Colonic mucosa (tissue), 4 donors: Measurements from ENCODE around the gene SLC19A1. TPM values are rescaled to one million over a fixed set of nuclear protein-coding genes. Genes with fewer than 3 reads are reported as not detected.
"Not testable (repeated sequence)": the region's sequence is repeated elsewhere in the genome, so short reads cannot be mapped to it uniquely, and the experiment has no call there.

Experiments
- DNase-seq: peaks from one replicate; pipeline ENCODE4 v3.0.0-alpha.2; 2020
- H3K27ac ChIP-seq: fragments of 200-600 bp; one replicate; pipeline ENCODE4 v1.8.0; 2021
- H3K27me3 ChIP-seq: fragments of 200-600 bp; one replicate; pipeline ENCODE4 v1.8.0; 2021
- H3K36me3 ChIP-seq: fragments of 200-600 bp; one replicate; pipeline ENCODE4 v1.8.0; 2021
- H3K4me1 ChIP-seq: fragments of 200-600 bp; one replicate; pipeline ENCODE4 v1.8.0; 2021; ENCODE audit warnings: mild to moderate bottlenecking
- H3K4me3 ChIP-seq: fragments of 200-600 bp; one replicate; pipeline ENCODE4 v1.8.0; 2021
- H3K9ac ChIP-seq, 2 donors: one replicate each; pipeline ENCODE4 v1.7.0; 2013; ENCODE audit warnings: control low read depth in 2 of 2, low read depth in 2 of 2, low read length in 2 of 2
- H3K9me3 ChIP-seq: fragments of 200-600 bp; one replicate; pipeline ENCODE4 v1.8.0; 2021
- intact Hi-C: fragments of 100-400 bp; cut with DNase I; formaldehyde crosslinking; loops from one replicate; pipeline ENCODE4 v1.14.1; 2022
- total RNA-seq, 2 donors: library from RNA; stranded (reverse); fragmentation: NEBNext Ultra II Directional in 1 of 2; extraction: Animal tissue kit (Norgen Biotek cat#: 25700) in 1 of 2; gene quantifications; one replicate each; pipeline ENCODE4 v1.2.1, GENCODE V29; 2021
- TF ChIP-seq, protein P1 (sequence below): fragments of 200-600 bp; IDR thresholded peaks from one replicate; pipeline ENCODE4 v1.8.0; 2022; ENCODE audit warnings: antibody characterized with exemption, mild to moderate bottlenecking
- donor health status: healthy.
- donor health status: DM: no; HTN: no; CAD: no.
- donor health status: DM: no; HTN: no; CAD: no.

Gene SLC19A1
- total RNA-seq, 2 donors from 2014 or later = 10.7 to 25.3 TPM

- intact Hi-C loops = no loop called here
- DNase-seq = no peak
- Histone ChIP-seq H3K27ac (no peak overlapping the region), H3K36me3 (no peaks in the 10 kb centered on the region), H3K4me1 (peaks cover 22% of the 10 kb centered on the region), H3K9ac (no peak overlapping the region), H3K9me3 (no peaks in the 10 kb centered on the region), H3K4me3 (no peak overlapping the region), H3K27me3 (no peaks in the 10 kb centered on the region)
- TF ChIP-seq, protein P1, sequence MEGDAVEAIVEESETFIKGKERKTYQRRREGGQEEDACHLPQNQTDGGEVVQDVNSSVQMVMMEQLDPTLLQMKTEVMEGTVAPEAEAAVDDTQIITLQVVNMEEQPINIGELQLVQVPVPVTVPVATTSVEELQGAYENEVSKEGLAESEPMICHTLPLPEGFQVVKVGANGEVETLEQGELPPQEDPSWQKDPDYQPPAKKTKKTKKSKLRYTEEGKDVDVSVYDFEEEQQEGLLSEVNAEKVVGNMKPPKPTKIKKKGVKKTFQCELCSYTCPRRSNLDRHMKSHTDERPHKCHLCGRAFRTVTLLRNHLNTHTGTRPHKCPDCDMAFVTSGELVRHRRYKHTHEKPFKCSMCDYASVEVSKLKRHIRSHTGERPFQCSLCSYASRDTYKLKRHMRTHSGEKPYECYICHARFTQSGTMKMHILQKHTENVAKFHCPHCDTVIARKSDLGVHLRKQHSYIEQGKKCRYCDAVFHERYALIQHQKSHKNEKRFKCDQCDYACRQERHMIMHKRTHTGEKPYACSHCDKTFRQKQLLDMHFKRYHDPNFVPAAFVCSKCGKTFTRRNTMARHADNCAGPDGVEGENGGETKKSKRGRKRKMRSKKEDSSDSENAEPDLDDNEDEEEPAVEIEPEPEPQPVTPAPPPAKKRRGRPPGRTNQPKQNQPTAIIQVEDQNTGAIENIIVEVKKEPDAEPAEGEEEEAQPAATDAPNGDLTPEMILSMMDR = no peak
These were observed 13.1 kb downstream of the SLC19A1 start for GRCh38 chr21:45528981-45529784.

GRCh38 chr21:45528028-45528705, 14.1 kb downstream of the SLC19A1 start:
- DNase-seq = no peak
- no peaks in the 10 kb centered on the region for H3K27me3 ChIP-seq
- intact Hi-C loops = no loop called here
- H3K36me3 ChIP-seq = no peaks in the 10 kb centered on the region
- H3K27ac ChIP-seq = no peak overlapping the region
- TF ChIP-seq, protein P1 = no peak
- no peak overlapping the region for H3K4me3 ChIP-seq
- no peak overlapping the region for H3K9ac ChIP-seq
- H3K4me1 ChIP-seq = peaks cover 14% of the 10 kb centered on the region
- H3K9me3 ChIP-seq = no peaks in the 10 kb centered on the region

GRCh38 chr21:45527151-45527999, 14.9 kb downstream of the SLC19A1 start:
- intact Hi-C loops, H3K27me3 ChIP-seq, H3K4me1 ChIP-seq, H3K36me3 ChIP-seq, H3K9me3 ChIP-seq, DNase-seq, H3K27ac ChIP-seq, H3K9ac ChIP-seq, H3K4me3 ChIP-seq: not testable (repeated sequence)

DNA sequence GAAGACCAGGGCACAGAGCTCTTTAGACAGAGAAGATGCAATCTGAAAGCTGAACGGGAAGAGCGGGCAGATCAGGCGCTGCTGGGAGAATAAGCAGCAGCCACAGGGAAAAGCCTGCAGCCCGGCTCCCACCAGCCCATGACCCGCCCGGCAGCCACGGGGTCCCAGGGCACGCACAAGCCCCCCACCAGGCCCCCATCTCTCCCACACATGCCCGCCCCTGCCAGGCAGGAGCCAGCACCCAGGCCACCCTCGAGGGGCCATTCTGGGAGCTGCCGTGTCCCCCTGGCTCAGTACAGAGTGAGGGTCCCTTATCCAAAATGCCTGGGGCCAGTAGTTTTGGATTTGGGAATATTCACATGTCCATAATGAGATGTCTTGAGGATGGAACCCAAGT, 16.3 kb downstream of the SLC19A1 start:
- Histone ChIP-seq H3K36me3 (no peaks in the 10 kb centered on the region), H3K4me1 (peaks cover 8% of the 10 kb centered on the region), H3K27me3 (no peaks in the 10 kb centered on the region), H3K4me3 (no peak overlapping the region), H3K27ac (no peak overlapping the region), H3K9ac (no peak overlapping the region), H3K9me3 (no peaks in the 10 kb centered on the region)
- DNase-seq = no peak
- TF ChIP-seq, protein P1 = no peak
- intact Hi-C loops = no loop called here

GRCh38 chr21:45525153-45525909, 16.9 kb downstream of the SLC19A1 start:
- H3K36me3 ChIP-seq = no peaks in the 10 kb centered on the region
- peak; percentile 81 for DNase-seq
- no peak overlapping the region for H3K4me3 ChIP-seq
- TF ChIP-seq, protein P1 = no peak
- no peaks in the 10 kb centered on the region for H3K27me3 ChIP-seq
- no peaks in the 10 kb centered on the region for H3K9me3 ChIP-seq
- intact Hi-C loops = no loop called here
- no peak overlapping the region for H3K9ac ChIP-seq
- no peak overlapping the region for H3K27ac ChIP-seq
- H3K4me1 ChIP-seq = peaks cover 8% of the 10 kb centered on the region
